ENCODE data around the gene KIFC3. TPM values are rescaled to one million over a fixed set of nuclear protein-coding genes. Genes with fewer than 3 reads are reported as not detected.

The KIFC3 gene
- total and polyA plus RNA-seq, 2 of the 8 experiments (the other 6 are each of a cell fraction or from before 2014, with no cell fraction given), result 2.1 to 7.1 TPM

GRCh38 chr16:57773019-57773418, 29.3 kb downstream of the KIFC3 start:
- no peaks in the 10 kb centered on the region for H4K20me1 ChIP-seq (replicated peaks in 1 of 2; ENCODE audit: control insufficient read depth in 1 of 2, insufficient read depth in 2 of 2, low read length in 2 of 2)
- H3K36me3 ChIP-seq (ENCODE audit: control insufficient read depth in 2 of 4, insufficient read depth in 4 of 4, low read length in 3 of 4), result no peaks in the 10 kb centered on the region
- no peak overlapping the region for H2AFZ ChIP-seq (ENCODE audit: low read length)
- H3K14ac ChIP-seq (ENCODE audit: insufficient read length), result no peak overlapping the region
- no peak overlapping the region for H2BK5ac ChIP-seq (ENCODE audit: low read depth, low read length)
- H4K8ac ChIP-seq (ENCODE audit: extremely low read depth, insufficient read depth, low read length), result no peak overlapping the region
- H3K56ac ChIP-seq (replicated peaks; ENCODE audit: insufficient read length, low read depth, low read length), result no peak overlapping the region
- H3K27ac ChIP-seq (ENCODE audit: low read depth, low read length), result no peak overlapping the region
- H4K91ac ChIP-seq (replicated peaks; ENCODE audit: insufficient read length, low read length), result no peak overlapping the region
- H3K18ac ChIP-seq (ENCODE audit: extremely low read depth, low read length), result no peak overlapping the region
- H2AK5ac ChIP-seq (ENCODE audit: low read depth, low read length), result no peak overlapping the region
- H3K23ac ChIP-seq (ENCODE audit: insufficient read length), result no peak overlapping the region
- H3K4me1 ChIP-seq (replicated peaks in 1 of 4; ENCODE audit: control insufficient read depth in 3 of 4, insufficient read depth in 4 of 4, low read length in 3 of 4), result peaks cover 6 to 19% (median 17%) of the 10 kb centered on the region in 4 experiments
- H3K27me3 ChIP-seq (replicated peaks in 1 of 4; ENCODE audit: control insufficient read depth in 3 of 4, extremely low read depth in 1 of 4, insufficient read depth in 3 of 4, low read length in 3 of 4), result peaks cover 0 to 4% (median 1%) of the 10 kb centered on the region in 4 experiments; a peak in 3 of 7 replicates
- no peaks in the 10 kb centered on the region for H3K9me3 ChIP-seq (ENCODE audit: insufficient read depth in 2 of 2, low read depth in 1 of 2, low read length in 1 of 2)
- WGBS, 2 experiments (ENCODE audit: extremely low coverage in 1 of 2, insufficient coverage in 1 of 2, insufficient read length in 1 of 2, insufficient replicate concordance in 2 of 2, low coverage in 1 of 2, low lambda C conversion rate in 2 of 2, missing lambda C conversion rate in 1 of 2), result 90% methylated on average over 11 of the region's 11 CpGs; no CpG with 5 or more reads in 1 of the 2 experiments
- ChIA-PET POLR2A (ENCODE audit: partially characterized antibody) (interaction anchor here (1.0 kb wide), 1 partner anchor 38 kb away, joined by 3 read pairs; no protein-coding TSS in a partner anchor), CTCF (ENCODE audit: partially characterized antibody) (interaction anchor here (0.5 to 22.4 kb wide), 9 partner anchors 16 to 126 kb away, joined by 3 to 279 read pairs (median 6); partner anchors contain the start of genes KATNB1 and KIFC3)
- 0 out of 2 replicates have a peak overlapping the region, but pooled peaks have one; percentile 39 for H2BK12ac ChIP-seq (ENCODE audit: low read depth, low read length)
- no peaks in the 10 kb centered on the region for H3K23me2 ChIP-seq (ENCODE audit: low read depth, low read length)
- H3K4me3 ChIP-seq (ENCODE audit: extremely low read depth in 1 of 4, insufficient read depth in 2 of 4, low read depth in 3 of 4, low read length in 4 of 4), result no peak overlapping the region
- H3K4me2 ChIP-seq (ENCODE audit: insufficient read depth in 1 of 2, low read depth in 2 of 2, low read length in 2 of 2), result no peak overlapping the region
- no peak overlapping the region for H4K5ac ChIP-seq (ENCODE audit: insufficient read length, low read depth, low read length)
- H3K4ac ChIP-seq (replicated peaks; ENCODE audit: insufficient read length, low read depth, low read length), result no peak overlapping the region
- H3K79me2 ChIP-seq (ENCODE audit: control insufficient read depth in 1 of 2, insufficient read depth in 2 of 2, low read length in 2 of 2), result no peaks in the 10 kb centered on the region
- no peak overlapping the region for H2BK15ac ChIP-seq (ENCODE audit: low read length)
- no peak overlapping the region for H3K9ac ChIP-seq (replicated peaks in 1 of 4; ENCODE audit: extremely low read depth in 1 of 4, low read depth in 3 of 4, low read length in 3 of 4)
- H2BK20ac ChIP-seq (ENCODE audit: low read length), result no peak overlapping the region
- H3K79me1 ChIP-seq (ENCODE audit: low read depth, low read length), result no peaks in the 10 kb centered on the region
- no peak for DNase-seq (ENCODE audit: low read depth in 1 of 2, low spot score in 2 of 2)
- no peak overlapping the region for H2BK120ac ChIP-seq (replicated peaks; ENCODE audit: low read depth, low read length)
- FAIRE-seq, result no peak
- no peak for TF ChIP-seq CTBP2 (IDR thresholded peaks at IDR 0.05; ENCODE audit: borderline replicate concordance, insufficient read depth, insufficient read length, low read length)
